ENCODE measurements around the gene TRAPPC2B.

- no peak for TF ChIP-seq CTCF (conservative IDR thresholded peaks at IDR 0.05; ENCODE audit: low read depth, low read length)
- TF ChIP-seq EZH2 (IDR thresholded peaks at IDR 0.05; ENCODE audit: low read length, unreplicated experiment), result no peak
- no peak for TF ChIP-seq EZH2phosphoT487 (IDR thresholded peaks at IDR 0.05; ENCODE audit: borderline replicate concordance, low read length)
These were observed 19.6 kb downstream of the TRAPPC2B start for GRCh38 chr19:57382806-57383488.

All from PC-3 (cell line).